HG02840 (cell line): ENCODE results near the gene KCNIP3.

ENCODE experiments used
- ATAC-seq: cut with Tn5 transposase; IDR thresholded peaks from one replicate; pipeline ENCODE4 v1.9.1; 2021; ENCODE audit warnings: mild to moderate bottlenecking, moderate library complexity, moderate number of reproducible peaks; ENCODE audit not compliant: unreplicated experiment, low FRiP score

Gene KCNIP3

DNA sequence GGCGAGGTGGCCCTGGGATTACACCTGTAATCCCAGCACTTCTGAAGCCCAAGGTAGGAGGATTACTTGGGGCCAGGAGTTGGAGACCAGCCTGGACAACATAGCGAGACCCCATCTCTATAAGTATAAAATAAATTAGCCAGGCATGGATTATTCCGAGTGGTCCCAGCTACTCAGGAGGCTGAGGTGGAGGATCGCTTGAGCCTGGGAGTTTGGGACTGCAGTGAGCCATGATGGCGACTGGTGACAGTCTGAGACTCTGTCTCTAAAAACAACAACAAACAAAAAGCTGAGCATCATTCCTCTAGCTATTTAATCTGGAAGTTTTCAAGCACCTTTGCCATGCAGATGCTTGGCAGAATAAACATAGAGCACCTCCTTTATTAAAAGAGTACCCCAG, 83.6 kb downstream of the KCNIP3 start:
- no peak for ATAC-seq

DNA sequence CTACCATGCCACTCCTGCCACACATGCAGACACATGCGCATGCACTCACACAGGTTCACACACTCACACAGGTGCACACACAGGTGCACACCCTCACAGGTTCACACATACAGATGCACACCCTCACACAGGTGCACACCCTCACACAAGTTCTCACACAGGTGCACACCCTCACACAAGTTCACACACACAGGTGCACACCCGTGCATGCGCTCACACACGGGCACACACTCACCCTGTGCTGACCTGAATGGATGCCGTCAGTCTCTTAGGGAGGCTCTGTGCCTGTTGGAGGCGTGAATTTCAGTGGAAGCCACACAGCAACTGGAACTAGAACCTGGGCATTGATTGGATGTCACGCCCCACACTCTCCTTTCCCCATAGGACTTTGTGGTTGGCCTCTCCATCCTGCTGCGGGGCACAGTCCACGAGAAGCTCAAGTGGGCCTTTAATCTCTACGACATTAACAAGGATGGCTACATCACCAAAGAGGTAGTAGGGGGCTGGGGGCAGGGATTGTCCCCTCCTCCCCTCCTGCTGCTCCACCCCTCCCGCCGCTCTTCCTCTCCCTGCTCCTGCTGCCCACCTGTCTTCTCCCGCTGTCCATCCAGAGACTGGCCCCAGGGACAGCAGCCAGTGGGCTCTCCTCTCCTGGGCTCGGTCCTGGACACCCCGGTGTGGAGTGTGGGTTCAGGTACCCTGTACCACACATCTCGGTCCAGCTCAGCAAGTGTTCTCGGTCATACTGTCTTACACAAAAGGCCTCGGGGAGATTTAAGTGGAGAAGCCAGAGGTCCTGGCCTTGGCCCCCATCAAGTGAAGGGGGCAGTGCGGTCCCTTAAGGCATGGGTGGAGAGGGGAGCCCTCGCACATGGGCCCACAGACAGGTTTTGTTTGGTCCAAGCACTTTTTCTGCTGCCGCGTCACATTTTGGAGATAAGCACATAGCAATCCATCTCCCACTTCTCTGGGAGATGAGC, 84.4 kb downstream of the KCNIP3 start:
- no peak for ATAC-seq

DNA sequence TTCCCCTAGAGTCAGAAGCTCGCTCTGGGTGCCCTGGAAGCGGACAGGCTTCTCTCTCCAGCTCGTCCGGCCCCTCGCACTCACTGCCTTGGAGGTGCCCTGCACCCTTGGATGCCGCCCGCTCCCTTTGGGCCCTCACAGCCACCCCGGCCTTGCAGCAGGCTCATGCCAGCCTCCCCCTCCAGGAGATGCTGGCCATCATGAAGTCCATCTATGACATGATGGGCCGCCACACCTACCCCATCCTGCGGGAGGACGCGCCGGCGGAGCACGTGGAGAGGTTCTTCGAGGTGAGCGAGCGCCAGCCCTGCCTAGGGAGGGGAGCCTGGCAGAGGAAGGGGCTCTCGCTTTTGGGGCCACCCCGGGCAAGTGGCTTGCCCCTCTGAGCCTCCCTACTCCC, 85.0 kb downstream of the KCNIP3 start:
- no peak for ATAC-seq

DNA sequence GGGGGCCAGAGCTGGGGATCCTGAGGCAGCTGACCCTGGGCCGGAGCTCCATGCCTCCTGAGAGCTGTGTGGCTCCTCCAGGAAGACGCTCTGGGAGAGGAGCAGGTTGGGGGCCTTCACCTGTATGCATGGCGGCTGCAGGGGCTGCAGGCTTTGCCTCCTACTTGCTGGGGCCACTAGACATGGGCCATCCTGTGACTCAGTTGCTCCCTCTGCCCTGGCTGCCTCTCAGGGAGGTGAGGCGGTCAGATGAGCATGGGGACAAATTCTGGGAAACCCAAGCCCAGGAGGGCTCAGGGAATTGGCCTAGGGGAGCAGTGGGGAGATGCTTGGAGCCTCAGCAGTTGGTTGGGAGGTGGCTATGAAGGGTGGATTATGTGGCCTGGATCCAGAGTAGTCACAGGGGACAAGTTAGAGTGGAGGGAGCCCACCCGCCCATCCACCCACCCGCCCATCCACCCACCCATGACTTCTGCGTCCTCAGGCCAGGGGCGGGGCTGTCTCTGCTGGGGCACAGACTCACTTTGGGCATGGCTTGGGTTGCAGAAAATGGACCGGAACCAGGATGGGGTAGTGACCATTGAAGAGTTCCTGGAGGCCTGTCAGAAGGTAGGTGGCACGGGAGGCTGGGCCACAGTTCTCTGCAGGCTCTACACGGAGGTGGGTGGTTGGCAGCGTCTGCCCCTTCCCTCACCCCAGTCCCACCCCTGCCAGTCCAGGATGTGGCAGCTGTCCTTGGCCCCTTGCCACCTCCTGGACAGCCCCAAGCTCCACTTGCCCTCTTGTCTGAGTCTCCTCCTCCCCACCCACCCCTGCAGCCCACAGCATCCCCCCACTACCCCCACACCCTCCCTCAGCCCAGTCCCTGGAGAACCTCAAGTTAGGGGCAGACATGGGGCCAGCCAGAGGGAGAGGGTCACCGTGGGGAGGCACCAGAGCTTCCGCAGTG, 85.8 kb downstream of the KCNIP3 start:
- ATAC-seq, result no peak

DNA sequence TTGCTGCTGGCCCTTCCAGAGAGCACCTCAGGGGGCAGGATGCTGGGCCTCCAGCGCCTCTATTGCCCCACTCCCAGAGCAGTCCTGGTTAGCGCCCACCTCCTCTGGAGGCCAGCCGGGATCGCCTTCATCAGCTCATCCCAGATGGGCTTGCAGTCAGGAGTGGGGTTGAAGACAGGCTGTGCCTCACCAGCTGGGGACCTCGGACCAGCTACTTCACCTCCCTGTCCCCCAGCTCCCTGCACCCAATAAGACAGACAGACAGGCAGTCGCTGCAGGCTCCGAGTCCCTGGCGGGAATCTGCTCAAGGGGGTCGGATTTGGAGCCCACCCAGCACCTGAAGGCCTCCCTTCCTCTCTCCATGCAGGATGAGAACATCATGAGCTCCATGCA, 86.5 kb downstream of the KCNIP3 start:
- no peak for ATAC-seq

DNA sequence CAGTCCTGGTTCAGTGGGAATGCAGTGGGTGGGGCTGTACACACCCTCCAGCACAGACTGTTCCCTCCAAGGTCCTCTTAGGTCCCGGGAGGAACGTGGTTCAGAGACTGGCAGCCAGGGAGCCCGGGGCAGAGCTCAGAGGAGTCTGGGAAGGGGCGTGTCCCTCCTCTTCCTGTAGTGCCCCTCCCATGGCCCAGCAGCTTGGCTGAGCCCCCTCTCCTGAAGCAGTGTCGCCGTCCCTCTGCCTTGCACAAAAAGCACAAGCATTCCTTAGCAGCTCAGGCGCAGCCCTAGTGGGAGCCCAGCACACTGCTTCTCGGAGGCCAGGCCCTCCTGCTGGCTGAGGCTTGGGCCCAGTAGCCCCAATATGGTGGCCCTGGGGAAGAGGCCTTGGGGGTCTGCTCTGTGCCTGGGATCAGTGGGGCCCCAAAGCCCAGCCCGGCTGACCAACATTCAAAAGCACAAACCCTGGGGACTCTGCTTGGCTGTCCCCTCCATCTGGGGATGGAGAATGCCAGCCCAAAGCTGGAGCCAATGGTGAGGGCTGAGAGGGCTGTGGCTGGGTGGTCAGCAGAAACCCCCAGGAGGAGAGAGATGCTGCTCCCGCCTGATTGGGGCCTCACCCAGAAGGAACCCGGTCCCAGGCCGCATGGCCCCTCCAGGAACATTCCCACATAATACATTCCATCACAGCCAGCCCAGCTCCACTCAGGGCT, 87.9 kb downstream of the KCNIP3 start:
- no peak for ATAC-seq

DNA sequence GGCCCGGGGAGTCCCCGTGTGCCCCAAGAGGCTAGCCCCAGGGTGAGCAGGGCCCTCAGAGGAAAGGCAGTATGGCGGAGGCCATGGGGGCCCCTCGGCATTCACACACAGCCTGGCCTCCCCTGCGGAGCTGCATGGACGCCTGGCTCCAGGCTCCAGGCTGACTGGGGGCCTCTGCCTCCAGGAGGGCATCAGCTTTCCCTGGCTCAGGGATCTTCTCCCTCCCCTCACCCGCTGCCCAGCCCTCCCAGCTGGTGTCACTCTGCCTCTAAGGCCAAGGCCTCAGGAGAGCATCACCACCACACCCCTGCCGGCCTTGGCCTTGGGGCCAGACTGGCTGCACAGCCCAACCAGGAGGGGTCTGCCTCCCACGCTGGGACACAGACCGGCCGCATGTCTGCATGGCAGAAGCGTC, 88.4 kb downstream of the KCNIP3 start:
- no peak for ATAC-seq

DNA sequence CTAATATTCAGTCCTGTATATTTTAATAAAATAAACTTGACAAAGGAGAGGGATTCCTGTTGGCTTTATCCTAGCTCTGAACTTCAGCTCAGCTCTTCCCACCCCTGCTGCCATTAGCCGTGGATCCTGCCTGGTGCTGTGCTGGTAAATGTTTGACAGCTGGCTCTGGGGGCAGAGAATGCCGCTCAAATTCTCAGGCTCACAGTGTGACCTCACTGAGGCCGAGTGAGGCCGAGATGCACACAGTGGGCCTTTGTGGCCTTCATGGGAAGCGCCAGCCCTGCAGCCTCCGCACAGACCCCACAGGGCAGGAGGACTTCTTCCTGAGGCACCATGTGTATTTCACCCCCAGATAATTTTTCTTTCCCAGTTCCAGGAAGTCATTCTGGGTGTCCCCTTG, 88.9 kb downstream of the KCNIP3 start:
- ATAC-seq, result no peak

DNA sequence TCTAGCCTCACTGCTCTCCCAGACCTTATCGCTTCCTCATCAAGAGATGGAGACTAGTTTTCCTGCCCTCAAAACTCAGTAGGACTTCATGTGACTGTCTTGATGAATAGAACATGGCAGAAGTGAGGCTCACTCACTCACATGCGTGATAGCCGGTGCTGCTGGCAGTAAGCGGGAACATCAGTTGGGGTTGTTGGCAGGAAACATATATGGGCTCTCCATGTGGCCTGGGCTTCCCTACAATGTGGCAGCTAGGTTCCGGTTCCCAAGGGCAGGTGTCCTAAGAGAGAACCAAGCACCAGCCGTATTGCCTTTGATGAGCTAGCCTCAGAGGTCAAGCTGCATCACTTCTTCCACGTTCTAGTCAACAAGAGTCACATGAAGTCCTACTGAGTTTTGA, 90.2 kb downstream of the KCNIP3 start:
- ATAC-seq, result no peak

DNA sequence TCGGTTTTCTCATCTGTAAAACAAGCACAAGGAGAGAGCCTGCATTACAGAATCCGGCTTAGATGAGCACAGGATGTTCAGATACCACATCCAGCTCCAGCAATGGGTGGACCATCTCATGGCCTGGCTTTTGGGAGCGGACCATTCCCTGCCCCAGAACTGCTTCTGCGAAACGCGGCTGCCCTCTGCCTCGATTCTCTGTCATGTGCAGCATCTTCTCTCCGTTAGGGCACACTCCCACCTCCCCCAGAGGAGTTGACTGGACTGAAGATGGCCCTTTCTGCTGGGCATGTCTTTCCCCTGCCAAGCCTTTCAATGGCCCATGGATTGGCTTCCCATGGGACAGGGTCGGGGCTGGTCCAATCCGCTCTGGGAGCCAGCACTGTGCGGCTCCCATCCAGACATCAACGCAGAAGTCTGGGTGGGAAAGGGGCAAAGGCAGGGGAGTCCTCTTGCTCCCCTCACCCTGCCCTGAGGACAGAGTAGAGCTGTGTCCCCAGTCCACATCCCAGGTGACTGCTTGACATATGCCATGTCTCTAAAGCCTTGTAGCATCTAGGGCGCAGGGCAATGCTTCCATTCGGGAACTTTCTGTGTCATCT, 91.0 kb downstream of the KCNIP3 start:
- no peak for ATAC-seq

DNA sequence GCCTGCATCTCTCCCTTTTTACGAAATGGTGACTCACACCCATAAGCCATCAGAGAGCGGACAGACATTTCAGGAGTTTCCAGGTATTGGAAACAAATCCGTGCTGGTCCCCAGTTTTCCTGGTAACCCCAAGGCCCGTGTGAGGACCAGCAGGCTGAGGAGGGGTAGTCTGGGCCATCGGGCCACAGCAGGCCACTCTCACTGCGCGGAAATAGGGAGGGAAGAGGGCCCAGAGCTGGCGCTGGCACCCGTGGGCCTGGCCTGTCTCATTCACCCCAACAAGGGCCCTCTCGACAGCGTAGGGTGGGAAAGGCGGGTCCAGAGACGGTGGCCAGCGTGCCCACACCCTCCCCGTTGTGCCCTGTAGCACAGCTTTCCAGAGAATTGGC, 91.7 kb downstream of the KCNIP3 start:
- no peak for ATAC-seq

DNA sequence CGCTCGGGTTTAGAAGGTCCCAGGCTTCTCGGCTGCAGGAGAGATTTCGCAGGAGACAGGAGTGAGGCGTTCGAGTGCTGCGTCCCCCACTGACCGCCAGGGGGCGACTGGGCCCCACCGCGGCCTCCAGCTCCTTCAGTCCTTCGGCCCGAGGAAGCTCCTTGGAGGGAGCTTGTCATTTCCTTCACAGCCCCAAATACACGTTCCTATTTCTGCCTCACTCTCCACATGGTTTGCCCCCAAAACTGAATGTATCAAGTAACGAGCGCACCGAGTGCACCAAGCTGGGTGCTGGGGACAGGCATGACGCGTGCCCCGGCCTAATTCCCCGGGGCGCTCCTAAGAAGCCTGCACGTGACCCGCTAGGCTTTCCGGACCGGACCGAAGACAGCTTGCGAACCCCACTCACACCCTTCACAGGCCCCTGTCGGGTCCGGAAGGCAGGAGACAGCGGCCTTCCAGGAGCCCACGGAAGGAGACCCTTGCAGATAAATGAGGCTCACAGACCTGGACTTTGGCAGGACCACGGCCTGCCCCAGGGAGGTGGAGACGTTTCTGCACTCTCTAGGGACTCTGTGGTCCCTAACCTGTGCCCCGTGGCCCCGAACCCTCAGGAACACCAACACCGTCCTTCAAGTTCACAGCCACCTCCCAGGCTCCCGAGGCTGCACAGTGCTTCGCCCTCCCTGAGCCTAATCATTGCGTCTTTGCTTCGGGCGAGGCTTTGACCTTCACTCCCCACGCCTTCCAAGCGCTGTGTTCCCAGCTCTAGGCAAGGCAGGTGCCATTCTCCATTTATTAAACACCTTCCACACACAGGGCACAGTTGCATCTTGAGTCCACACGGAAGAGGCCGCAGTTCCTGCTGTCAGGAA, 92.3 kb downstream of the KCNIP3 start:
- ATAC-seq, result no peak

DNA sequence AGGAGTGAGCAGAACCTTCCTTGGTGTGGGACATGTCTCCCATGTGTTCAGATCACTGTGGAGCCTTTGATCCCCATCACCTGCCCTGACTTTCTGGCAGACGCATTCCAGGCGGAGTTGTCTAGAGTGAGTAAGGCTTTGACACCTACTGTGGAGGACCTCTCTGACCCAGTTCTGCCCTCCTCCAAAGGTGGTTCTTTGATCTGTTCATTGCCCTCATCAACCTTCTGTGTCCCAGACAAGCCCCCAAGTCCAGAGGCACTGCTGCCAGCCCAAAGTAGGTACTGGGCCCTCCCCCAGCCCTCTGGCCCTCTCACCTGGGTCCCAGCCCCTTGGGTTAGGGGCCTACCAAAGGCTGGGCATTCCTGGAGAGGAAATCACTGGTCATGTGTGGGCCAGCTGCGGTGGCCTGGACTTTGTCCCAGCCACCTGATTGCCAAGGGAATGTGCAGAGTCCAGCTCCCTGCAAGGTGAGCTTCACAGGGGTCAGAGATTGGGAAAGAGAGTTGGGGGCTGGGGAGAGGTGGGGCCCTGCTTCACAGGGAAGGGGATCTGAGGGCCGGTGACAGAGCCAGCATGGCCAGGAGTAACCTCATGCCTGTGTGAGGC, 93.2 kb downstream of the KCNIP3 start:
- ATAC-seq, result no peak

DNA sequence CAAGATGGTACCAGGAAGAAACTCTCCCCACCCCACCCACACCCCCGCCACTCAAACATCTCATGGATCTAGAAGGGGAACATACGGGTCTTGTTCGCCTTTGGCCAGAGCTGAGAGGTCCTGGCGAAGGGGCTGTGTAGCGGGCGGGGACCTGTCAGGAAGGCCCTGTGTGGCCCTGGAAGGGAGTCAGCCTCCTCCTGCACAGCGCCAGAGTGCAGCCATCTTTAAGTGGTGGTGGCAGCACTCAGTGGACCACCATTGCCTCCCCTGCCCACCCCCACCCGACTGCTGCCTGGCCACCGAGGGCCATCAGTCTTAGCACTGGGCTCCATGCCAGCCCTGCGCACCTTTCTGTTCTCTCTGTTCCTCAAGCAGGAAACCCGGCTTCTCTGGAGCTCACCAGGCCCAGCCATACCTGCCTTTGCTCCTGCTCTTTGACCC, 93.8 kb downstream of the KCNIP3 start:
- no peak for ATAC-seq

DNA sequence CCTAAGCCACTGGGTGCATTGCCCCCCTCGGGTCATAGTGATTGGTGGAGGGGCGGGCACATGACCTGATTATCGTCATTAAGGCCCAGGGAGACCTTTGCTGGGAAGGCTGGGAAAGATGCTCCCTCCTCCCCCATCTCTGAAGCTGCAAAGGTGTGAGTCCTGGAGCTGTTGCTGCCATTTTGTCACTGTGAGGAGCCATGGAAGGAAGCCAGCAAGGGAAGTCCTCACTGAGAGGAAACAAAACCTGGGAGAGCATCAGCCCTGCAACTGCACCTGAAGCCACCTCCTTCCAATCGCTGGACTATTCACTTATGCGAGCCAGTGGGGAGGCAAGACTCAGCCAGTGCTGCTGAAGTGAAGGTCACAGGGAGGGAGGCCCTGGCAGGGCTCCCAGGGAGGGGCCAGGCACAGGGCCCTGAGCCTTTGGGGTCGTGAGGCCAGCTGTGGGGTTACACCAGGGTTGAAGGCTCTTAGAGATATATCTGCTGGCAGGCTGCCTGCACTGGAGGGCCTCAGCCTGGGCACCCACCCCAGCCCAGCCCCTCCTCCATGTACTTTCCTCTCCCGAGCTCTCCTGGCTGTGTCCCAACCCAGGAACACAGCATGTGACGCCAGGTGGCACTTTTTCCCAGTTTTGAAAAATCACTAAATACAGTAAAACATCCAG, 94.6 kb downstream of the KCNIP3 start:
- no peak for ATAC-seq

DNA sequence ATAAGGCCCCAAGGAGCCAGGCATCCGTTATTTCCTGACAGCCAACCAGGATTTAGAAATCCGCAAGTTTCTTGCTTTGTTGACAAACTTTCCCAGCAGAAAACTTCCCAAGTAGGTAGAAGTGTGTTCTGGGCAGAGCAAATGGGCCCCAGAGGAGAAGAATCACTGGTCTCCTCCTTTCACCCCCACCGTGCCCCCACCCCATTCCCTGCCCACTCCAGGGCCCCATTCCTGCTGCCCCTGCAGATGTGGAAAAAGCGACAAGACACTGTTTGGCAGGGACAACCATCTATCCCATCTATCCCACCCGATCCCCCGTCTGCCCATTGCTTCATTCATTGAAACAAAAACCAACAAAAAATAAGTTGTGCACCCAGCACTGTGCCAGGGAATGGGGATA, 95.2 kb downstream of the KCNIP3 start:
- ATAC-seq, result no peak

DNA sequence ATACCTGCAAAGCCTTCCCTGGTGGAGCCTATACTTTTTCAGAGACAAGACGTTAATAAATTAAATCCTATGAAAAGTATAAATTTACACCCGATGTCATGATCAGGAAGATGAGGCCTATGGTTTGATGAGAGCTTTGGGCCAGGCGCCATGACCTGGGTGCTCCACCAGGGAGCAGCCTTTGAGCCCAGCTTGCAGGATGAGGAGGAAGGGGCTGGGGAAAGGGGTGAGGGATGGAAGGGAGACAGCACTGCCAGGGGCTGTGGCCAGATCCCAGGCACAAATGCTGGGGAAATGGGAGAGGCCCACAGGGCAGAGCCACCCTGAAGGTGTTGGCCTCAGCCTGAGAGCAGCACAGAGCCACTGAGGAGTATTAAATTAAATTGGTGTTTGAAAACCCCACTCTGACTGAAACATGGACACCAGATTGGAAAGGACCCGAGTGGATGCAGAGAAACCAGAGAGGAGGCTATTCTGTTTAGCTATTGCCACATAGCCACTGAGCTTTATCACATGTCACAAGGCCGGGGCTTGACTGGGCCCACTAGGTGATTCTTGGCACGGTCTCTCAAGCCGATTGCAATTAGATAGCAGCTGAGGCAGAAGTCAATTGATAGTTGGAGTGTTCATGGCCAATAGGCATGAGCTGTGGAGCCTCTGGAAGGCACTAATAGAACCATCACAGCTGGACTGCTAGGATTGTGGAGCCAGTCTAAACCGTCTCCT, 95.7 kb downstream of the KCNIP3 start:
- no peak for ATAC-seq

DNA sequence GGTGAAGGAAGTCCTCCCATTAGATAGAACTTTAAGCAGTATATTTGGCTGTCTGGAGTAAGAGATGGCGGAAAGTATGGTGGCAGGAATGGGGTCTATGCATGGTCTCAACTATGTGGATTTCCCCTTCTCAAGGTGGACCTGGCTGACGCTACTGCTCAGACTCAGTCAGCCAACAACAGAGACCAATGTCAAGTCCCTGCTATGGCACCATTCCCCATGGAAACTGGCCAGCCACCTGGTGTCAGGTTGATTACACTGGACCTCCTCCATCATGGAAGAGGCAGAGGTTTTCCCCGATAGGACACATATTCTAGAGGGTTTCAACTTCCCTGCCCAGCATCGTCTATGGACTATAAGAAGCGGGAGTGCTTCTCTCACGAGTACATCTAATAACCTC, 96.8 kb downstream of the KCNIP3 start:
- ATAC-seq, result no peak
